GM12872 (cell line): ENCODE measurements around the gene NDNF.

ENCODE experiments used
- CTCF ChIP-seq: IDR thresholded peaks from 3 replicates; pipeline ENCODE4 v1.5.1; 2011; ENCODE audit warnings: low read depth, mild to moderate bottlenecking, low read length, moderate library complexity; ENCODE audit not compliant: insufficient read depth

NDNF gene

GRCh38 chr4:120995266-120996010 lies 76.9 kb downstream of the NDNF start:
- no peak for TF ChIP-seq CTCF

- TF ChIP-seq CTCF: no peak
Observed at GRCh38 chr4:120994521-120994920, 77.8 kb downstream of the NDNF start.

GRCh38 chr4:120991885-120992284 lies 80.5 kb downstream of the NDNF start:
- no peak for TF ChIP-seq CTCF

- no peak for TF ChIP-seq CTCF
Observed at GRCh38 chr4:120990246-120990645, 82.1 kb downstream of the NDNF start.
